ENCODE results near the gene ASNSD1. TPM values are rescaled to one million over a fixed set of nuclear protein-coding genes. Genes with fewer than 3 reads are reported as not detected.

Gene ASNSD1
- total and polyA plus RNA-seq, 2 of the 13 experiments (the other 11 are each of a cell fraction or from before 2014, with no cell fraction given): 35.1 to 96.6 TPM

DNA sequence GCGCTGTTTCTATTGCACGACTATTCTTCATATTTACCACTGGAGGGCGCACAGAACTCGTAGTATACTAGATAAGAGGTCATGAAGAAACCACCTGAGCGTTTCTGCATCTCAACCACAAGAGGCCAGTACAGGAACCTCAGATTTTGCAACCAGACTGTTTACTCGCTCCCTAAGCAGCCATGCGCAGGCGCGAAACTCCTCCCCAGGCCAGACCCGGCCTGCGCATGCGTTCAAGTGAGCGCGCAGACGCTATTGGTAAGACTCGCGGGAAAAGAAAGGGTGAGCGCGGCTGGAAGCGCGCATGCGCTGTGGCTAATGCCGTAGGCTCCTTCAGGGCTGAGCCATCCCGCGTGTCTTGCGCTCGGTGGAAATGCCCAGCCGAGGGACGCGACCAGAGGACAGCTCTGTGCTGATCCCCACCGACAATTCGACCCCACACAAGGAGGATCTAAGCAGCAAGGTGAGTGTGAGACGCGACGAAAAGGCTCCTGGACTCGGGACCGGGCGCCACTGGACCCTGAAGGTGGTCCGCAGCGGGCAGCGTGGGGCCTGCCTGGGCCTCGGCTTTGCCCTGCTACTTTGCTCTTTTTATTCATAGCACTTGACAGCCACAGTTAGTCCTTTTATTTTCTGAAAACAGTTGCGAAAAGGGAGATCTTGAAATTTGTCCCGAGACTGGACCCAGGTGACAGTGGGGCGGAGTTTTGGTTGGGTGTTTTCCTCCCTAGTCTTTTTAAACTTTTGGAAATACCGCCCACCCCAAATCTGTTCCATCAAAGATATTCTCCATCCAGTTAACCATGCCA is at the start of gene ASNSD1 (continued):
- TF ChIP-seq, protein P1, sequence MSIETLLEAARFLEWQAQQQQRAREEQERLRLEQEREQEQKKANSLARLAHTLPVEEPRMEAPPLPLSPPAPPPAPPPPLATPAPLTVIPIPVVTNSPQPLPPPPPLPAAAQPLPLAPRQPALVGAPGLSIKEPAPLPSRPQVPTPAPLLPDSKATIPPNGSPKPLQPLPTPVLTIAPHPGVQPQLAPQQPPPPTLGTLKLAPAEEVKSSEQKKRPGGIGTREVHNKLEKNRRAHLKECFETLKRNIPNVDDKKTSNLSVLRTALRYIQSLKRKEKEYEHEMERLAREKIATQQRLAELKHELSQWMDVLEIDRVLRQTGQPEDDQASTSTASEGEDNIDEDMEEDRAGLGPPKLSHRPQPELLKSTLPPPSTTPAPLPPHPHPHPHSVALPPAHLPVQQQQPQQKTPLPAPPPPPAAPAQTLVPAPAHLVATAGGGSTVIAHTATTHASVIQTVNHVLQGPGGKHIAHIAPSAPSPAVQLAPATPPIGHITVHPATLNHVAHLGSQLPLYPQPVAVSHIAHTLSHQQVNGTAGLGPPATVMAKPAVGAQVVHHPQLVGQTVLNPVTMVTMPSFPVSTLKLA (IDR thresholded peaks at IDR 0.05): 0 out of 2 replicates have a peak, but pooled peaks have one; percentile 22
- TF ChIP-seq, protein P2, sequence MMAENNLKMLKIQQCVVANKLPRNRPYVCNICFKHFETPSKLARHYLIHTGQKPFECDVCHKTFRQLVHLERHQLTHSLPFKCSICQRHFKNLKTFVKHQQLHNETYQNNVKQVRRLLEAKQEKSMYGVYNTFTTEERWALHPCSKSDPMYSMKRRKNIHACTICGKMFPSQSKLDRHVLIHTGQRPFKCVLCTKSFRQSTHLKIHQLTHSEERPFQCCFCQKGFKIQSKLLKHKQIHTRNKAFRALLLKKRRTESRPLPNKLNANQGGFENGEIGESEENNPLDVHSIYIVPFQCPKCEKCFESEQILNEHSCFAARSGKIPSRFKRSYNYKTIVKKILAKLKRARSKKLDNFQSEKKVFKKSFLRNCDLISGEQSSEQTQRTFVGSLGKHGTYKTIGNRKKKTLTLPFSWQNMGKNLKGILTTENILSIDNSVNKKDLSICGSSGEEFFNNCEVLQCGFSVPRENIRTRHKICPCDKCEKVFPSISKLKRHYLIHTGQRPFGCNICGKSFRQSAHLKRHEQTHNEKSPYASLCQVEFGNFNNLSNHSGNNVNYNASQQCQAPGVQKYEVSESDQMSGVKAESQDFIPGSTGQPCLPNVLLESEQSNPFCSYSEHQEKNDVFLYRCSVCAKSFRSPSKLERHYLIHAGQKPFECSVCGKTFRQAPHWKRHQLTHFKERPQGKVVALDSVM (CRISPR knock-in tag; IDR thresholded peaks at IDR 0.05): no peak; the same call in 1 of the 2 replicates
- TF ChIP-seq, protein P3, sequence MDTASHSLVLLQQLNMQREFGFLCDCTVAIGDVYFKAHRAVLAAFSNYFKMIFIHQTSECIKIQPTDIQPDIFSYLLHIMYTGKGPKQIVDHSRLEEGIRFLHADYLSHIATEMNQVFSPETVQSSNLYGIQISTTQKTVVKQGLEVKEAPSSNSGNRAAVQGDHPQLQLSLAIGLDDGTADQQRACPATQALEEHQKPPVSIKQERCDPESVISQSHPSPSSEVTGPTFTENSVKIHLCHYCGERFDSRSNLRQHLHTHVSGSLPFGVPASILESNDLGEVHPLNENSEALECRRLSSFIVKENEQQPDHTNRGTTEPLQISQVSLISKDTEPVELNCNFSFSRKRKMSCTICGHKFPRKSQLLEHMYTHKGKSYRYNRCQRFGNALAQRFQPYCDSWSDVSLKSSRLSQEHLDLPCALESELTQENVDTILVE (CRISPR knock-in tag; IDR thresholded peaks at IDR 0.05): peak; percentile 73; the same call in 1 of the 2 replicates
- TF ChIP-seq HOXA9 (CRISPR knock-in tag; IDR thresholded peaks at IDR 0.05; ENCODE audit: borderline replicate concordance) (no peak), ZSCAN20 (CRISPR knock-in tag; IDR thresholded peaks at IDR 0.05; ENCODE audit: borderline replicate concordance) (no peak; the same call in 1 of the 2 replicates), SRSF4 (IDR thresholded peaks at IDR 0.05; ENCODE audit: low read depth, low read length, poor library complexity, severe bottlenecking) (no peak), ZNF180 (CRISPR knock-in tag; IDR thresholded peaks at IDR 0.05; ENCODE audit: borderline replicate concordance, low read depth) (no peak), ZNF333 (CRISPR knock-in tag; IDR thresholded peaks at IDR 0.05; ENCODE audit: borderline replicate concordance) (peak; percentile 89), ZNF776 (CRISPR knock-in tag; IDR thresholded peaks at IDR 0.05) (peak; percentile 80), NR2F2 (IDR thresholded peaks at IDR 0.05; ENCODE audit: borderline replicate concordance, low read depth) (no peak), JUNB (CRISPR knock-in tag; IDR thresholded peaks at IDR 0.05; ENCODE audit: borderline replicate concordance) (no peak)
- TF ChIP-seq, protein P4, sequence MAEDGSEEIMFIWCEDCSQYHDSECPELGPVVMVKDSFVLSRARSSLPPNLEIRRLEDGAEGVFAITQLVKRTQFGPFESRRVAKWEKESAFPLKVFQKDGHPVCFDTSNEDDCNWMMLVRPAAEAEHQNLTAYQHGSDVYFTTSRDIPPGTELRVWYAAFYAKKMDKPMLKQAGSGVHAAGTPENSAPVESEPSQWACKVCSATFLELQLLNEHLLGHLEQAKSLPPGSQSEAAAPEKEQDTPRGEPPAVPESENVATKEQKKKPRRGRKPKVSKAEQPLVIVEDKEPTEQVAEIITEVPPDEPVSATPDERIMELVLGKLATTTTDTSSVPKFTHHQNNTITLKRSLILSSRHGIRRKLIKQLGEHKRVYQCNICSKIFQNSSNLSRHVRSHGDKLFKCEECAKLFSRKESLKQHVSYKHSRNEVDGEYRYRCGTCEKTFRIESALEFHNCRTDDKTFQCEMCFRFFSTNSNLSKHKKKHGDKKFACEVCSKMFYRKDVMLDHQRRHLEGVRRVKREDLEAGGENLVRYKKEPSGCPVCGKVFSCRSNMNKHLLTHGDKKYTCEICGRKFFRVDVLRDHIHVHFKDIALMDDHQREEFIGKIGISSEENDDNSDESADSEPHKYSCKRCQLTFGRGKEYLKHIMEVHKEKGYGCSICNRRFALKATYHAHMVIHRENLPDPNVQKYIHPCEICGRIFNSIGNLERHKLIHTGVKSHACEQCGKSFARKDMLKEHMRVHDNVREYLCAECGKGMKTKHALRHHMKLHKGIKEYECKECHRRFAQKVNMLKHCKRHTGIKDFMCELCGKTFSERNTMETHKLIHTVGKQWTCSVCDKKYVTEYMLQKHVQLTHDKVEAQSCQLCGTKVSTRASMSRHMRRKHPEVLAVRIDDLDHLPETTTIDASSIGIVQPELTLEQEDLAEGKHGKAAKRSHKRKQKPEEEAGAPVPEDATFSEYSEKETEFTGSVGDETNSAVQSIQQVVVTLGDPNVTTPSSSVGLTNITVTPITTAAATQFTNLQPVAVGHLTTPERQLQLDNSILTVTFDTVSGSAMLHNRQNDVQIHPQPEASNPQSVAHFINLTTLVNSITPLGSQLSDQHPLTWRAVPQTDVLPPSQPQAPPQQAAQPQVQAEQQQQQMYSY (CRISPR knock-in tag; IDR thresholded peaks at IDR 0.05): no peak; the same call in 1 of the 2 replicates
- TF ChIP-seq, protein P5, sequence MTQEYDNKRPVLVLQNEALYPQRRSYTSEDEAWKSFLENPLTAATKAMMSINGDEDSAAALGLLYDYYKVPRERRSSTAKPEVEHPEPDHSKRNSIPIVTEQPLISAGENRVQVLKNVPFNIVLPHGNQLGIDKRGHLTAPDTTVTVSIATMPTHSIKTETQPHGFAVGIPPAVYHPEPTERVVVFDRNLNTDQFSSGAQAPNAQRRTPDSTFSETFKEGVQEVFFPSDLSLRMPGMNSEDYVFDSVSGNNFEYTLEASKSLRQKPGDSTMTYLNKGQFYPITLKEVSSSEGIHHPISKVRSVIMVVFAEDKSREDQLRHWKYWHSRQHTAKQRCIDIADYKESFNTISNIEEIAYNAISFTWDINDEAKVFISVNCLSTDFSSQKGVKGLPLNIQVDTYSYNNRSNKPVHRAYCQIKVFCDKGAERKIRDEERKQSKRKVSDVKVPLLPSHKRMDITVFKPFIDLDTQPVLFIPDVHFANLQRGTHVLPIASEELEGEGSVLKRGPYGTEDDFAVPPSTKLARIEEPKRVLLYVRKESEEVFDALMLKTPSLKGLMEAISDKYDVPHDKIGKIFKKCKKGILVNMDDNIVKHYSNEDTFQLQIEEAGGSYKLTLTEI (CRISPR knock-in tag; conservative IDR thresholded peaks at IDR 0.05): no peak
- TF ChIP-seq, protein P6, sequence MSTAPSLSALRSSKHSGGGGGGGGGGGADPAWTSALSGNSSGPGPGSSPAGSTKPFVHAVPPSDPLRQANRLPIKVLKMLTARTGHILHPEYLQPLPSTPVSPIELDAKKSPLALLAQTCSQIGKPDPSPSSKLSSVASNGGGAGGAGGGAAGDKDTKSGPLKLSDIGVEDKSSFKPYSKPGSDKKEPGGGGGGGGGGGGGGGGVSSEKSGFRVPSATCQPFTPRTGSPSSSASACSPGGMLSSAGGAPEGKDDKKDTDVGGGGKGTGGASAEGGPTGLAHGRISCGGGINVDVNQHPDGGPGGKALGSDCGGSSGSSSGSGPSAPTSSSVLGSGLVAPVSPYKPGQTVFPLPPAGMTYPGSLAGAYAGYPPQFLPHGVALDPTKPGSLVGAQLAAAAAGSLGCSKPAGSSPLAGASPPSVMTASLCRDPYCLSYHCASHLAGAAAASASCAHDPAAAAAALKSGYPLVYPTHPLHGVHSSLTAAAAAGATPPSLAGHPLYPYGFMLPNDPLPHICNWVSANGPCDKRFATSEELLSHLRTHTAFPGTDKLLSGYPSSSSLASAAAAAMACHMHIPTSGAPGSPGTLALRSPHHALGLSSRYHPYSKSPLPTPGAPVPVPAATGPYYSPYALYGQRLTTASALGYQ (CRISPR knock-in tag; IDR thresholded peaks at IDR 0.05): peak; percentile 83

Data from HepG2 (cell line).